Hematopoietic multipotent progenitor cell treated with erythropoietin and hydrocortisone succinate and interleukin-3 and kit ligand, for 17 days (in vitro differentiated cells): Measurements from ENCODE around the gene RAE1.
A peak's percentile ranks its signal among the peaks of the same experiment; 100 is the strongest.

Source experiments
- DNase-seq: peaks from one replicate; pipeline ENCODE4 v3.0.0-alpha.2; 2015; ENCODE audit warnings: low spot score

Gene RAE1

DNA sequence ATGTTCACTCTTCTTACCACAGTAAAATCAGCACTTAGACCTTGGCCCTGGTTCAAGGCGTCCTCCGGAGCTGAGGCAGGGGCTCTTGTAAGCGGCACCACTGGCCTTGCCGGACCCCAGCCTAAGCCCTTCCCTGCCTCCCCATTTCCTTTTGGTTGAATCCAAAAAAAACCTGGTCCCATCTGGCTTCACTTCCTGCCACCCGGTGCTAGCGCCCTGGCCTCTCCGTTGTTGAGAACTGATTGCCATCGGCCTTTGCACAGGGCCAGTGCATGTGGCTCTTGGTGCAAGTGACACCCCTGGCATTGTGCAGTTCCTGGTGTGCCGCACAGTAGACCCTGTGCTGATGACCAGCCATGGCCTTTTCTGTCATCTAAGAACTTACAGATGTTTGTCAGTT lies 21.1 kb downstream of the RAE1 start:
- DNase-seq: no peak

DNA sequence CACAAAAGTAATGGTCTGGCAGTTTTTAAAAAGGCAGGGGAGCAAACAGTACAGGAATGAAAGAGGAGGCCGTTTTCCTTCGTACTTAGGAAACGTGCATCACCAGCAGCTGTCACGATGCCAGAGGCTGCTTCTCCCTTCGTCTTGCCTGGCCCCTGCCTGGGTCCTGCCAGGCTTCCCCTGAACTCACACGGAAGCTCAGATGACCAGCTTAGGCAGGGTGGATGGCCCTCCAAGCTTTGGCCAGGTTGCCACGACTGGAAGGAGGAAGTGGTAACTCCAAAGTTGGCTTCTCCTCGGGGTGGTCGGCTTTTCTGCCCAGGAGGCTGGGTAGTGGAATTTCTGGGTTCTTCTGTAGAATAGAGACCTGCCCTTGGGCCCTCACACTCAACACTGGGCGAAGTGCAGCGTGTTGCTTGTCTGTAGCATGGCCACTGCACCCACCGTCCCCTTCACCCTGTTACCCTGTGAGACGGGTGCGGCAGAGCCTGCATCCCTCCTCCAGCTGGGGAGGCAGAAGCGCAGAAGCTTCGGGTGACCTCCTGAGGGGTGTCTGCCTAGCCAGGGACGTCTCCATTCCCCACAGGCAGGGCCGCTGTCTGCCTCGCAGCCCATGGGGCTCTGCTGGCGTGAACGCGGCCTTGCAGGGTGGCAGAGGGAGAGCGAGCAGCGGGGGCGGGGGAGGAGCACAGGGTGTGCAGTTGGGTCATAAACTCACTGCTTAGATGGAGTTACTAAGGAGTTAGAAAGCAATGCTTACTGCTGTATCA lies 21.7 kb downstream of the RAE1 start:
- no peak for DNase-seq

DNA sequence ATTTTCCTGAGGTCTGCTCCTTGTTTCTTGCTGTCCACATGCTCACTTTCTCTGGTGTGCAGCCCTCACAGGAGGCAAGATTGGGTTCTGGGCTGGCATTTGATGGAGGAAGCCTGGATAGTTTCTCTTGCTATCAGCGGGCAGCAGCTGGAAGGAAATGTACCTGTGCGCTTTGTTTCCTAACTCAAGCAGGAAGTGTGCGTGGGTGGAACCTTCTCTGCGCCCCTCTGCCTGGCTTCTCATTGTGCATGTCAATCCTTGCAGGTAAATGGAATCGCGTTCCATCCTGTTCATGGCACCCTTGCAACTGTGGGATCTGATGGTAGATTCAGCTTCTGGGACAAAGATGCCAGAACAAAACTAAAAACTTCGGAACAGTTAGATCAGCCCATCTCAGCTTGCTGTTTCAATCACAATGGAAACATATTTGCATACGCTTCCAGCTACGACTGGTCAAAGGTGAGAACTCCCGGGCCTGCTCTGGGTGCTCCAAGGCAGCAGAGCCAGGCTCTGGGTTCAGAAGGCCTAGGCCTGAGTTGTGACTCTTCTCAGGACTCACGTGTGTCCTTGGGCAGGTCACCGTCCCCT lies 23.4 kb downstream of the RAE1 start:
- no peak for DNase-seq

DNA sequence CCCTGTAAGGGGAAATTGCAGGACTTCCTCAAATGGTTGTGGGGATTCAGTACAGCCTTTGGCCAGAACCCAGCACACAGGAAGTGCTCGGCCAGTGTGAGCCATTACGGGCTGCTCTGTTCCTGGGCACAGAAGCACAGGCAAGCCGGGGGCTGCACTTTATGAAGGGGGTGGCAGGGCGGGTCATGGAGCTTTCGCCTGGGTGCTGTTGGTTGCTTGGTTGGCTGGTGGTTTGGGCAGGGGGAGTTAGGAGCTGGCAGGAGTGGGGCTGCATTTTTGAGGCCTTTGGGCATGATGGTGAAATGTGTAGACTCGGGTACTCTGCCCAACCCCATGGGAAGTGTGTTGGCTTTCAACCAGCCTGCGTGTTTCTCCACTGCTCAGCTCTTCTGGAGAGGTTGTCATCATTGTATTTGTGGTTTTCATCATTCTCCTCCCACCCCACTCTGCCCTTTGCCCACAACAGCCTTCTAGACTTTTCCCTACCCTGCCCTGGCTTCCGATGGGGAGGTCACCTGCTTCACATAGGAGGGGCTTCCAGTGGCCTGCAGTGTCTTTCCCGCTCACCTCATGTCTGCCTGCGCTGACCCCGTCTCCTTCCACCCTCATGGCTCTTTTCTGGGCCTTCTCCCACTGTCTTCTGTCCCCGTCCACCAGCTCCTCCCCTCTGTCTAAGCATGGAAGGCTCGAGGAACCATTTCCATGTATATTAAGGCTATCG lies 24.0 kb downstream of the RAE1 start:
- no peak for DNase-seq

DNA sequence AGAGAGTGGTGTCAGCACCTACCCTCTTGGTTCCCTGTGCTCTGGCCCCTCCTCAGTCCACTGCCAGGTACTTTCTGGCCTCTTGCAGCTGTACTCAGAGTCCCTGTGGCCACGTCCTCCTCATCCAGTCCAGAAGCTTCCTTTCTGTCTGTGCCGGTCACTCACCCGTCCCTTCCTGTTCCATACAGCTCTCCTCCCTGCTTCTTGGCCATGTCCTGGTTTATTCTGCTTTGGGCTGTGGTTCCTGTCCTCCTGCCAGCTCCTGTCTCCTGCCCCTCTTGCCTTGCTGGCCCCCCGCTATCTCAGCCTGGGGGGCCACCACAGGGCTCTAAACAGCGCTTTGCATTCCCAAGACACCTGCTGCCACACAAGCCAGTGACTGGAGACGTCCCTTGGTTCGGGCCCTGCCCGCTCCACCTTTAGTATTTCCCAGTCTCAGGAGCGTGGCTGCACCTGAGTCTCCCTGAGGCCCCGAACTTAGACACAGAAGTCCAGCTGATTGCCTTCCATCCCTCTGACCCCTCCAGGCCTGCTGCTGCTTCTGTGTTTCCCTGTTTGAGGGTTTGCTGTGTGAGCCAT lies 24.7 kb downstream of the RAE1 start:
- DNase-seq: no peak

DNA sequence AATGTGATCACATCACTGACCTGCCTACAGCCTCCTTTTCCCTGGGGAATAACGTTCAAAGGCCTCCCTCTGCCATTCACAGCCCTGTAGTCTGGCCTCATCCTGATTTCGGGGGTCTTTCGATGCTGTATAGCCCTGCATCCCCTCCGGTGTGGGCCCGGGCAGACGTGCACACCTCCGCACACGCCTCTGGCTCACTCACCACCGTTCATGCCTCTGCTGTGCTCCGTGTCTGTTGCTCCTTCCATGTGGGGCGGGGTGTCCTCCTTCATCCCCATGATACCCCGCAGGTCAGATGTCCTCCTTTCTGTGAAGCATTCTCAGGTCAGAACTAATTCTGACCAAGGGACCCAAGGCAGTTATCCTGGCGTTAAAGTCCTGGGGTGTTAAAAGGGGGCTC lies 26.3 kb downstream of the RAE1 start:
- DNase-seq: no peak

DNA sequence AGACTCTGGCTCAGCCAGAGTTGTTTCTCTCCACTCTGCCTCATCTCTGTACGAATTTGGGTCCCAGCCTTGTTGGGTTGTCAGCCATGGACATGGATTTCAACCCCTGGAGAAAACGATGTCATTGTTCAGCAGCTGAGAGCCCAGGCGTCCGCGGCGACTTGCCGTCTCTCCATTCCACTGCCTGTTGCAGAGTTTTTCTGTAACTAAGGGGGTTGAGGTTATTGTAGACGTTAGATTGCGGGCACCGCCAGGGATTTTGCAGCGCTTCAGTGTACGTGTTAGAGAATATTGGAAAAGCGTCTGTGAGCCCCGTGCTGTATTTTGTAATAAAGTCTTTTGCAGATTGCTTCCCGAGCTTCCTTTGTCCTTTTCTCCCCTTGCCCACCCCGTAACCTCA lies 27.1 kb downstream of the RAE1 start:
- DNase-seq: no peak

DNA sequence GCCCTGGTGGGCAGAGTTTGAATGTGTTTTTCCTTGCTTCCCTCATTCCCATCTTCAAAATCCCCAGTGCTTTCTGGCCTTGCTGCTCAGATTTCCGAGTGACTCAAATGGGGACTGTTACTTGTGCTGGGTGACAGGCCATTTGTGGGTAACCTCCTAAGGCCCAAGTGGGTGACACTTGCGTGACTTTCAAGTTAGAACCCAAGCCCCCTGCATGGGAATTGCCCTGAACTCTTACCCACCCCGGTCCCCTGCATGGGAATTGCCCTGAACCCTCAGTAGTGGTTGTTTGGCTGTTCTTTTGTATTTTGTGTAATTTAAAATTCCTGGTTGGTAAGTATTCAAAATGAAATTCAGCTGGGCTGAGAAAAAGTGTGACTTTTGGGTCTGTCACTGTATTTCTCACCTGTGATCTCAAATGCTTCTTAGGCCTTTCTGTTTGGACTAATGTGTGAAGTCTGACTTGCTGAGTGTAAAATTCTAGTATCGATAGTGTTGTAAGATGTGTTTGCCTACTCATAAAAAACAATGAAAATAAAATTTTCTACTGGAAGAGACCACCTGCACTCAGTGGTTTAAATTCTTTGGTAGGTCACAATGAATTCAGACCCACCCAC lies 27.7 kb downstream of the RAE1 start:
- DNase-seq: no peak

DNA sequence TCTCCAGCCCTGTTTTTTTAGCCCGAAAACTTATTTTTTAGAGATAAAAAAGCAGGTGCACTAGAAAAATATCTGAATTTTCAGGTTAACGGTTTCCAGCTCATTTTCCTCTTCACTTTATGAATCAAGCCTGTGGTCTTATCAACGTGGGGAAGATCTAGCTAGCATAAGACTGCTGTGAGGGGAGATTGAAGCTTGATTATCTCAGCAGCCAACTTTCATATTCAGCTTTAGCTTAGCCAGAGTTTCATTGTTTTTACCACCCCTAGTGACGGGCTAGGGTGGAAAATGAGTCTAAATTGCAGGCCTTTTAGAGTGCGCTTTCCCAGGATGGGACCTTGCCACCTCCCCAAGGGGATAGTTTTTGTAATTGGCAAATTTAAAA lies 28.2 kb downstream of the RAE1 start:
- no peak for DNase-seq

DNA sequence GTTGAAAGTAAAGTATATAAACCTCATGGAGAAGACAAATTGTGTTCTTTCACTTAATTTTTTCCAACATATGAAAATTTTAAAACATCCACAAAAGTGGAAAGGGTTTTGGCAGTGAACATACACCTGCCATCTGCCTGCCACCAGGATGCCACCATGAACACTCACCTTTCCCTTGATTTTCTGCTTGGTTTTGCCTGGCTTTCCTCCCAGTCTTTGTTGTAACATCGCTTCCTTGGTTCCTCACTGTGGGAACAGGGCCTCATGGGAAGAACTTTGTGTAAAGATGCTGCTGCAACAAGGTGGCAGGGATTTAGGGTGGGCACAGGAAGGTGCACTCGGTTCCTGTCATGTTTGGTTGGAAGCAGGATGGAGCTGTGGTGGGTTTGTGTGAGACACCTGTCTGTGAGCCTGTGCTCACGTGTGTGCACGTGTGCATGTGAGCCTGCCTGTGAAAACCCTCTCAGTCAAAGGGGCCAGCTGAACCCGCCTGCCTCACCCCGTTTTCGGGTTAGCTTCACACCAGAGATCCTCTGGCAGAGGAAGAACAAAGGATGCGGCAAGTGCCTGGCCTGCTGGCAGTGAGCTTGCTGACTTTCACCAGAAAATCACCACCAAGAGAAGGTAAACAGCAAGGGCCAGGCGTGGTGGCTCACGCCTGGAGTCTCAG lies 29.2 kb downstream of the RAE1 start:
- DNase-seq: no peak

DNA sequence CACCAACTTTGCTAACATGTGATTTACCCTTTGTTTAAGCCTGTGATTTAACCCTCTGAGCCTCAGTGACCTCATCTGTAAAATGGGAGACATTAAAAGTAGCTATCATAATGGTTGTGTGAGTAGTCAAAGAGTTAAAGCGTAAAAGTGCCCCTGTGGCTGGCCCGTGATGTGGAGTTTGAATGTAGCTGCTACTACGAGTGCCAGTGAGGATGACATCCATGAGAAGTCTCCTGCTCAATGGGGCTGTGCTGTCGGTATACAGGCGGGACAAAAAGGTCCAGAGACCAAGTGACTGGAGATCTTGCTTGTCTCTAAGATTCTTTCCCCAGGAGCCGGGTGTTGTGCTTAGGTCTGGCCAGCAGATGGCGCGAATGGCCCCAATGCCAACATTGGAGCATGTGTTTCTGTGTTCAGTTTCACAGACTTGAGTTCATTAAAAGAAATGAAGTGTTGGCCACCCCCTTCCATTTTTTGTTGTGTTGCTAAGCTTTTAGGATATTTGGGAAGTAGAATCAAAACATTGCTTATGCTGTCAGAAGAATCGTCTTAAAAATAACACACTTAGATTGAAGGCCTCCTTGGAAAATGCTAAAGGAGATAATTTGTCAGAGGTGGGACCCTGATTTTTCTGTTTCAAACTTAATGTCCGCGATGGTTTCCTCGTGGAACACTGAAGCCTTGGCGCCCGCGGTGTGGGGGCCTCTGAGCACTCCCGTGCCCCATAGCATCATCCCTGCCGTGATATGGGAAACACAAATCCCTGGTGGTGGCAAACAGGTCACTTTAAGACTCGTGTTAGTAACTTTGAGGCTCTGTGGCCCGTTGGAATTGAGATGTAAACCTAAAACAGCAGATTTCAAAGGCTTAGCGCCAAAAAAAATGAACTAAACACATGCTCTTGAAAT lies 30.8 kb downstream of the RAE1 start:
- peak; percentile 92 for DNase-seq

DNA sequence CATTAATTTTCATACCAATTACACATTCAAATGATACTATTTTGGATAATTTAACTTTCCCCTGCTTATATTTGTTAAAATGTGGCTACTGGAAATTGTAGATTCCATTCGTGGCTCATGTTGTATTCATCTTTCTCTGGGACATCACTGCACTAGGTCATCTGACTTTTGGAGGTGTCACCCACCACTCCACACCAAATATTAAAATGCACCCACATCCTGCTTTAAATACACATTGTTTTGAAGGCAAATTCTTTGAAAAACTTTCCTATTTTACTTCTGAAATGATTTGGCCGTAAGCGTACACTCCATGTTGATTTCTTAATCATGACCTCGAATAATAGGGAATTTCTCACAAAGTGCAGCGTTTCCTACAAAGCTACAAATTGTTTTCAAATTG lies 31.5 kb downstream of the RAE1 start:
- no peak for DNase-seq

DNA sequence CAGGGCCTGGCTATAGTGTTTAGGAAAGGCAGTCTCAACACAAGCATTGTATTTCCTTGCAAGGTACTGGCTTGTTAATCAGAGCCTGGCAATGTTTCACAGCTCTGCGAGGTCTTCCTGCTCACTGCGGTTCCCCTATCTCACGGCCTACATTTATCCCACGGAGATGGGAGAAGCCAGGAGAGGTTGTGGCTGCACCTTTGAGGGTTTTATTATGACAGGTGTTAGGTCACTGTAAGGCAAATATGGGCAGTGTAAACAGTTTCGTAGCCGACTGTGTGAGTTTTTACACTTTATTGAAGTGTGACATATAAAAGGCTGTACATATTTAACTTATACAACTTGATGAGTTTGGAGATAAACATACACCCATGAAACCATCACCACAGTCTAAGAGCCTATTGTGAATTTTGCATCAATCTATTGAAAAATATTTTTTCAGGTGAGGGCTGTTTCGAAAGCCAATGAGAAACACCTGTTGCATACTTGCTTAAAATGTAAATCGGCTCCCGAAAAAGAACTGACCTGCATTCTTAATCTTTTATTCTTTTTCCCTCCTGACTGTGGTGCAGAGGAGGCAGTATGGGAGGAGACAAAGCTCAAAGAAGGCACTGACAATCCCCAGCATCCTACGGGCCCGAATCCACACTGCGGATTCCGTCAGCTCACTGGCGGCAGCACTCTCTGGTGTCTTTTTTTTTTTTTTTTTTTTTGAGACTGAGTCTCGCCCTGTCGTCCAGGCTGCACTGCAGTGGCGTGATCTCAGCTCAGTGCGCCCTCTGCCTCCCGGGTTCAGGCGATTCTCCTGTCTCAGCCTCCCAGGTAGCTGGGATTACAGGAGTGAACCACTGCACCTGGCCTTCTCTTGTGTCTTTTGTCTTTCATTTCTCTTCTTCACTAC lies 32.6 kb downstream of the RAE1 start:
- DNase-seq: no peak

DNA sequence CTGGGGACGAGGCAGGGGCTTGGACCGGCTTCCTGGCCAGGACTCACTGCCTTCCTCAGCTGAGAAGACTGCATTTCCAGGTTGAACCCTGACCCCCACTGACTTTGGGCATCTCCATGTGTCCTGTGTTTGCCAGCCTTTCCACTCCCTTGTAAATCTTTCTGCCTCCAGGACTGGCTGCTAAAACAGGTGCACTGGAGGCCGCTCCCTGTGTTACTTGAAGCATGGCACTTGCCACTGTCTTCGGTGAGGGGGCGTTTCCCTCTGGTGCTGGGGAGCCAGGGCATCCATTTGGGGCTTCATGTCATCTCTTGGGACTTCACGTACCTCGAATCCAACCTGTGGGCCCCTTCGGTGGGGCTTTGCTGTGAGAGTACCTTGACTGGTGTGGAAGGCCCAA lies 33.4 kb downstream of the RAE1 start:
- no peak for DNase-seq

DNA sequence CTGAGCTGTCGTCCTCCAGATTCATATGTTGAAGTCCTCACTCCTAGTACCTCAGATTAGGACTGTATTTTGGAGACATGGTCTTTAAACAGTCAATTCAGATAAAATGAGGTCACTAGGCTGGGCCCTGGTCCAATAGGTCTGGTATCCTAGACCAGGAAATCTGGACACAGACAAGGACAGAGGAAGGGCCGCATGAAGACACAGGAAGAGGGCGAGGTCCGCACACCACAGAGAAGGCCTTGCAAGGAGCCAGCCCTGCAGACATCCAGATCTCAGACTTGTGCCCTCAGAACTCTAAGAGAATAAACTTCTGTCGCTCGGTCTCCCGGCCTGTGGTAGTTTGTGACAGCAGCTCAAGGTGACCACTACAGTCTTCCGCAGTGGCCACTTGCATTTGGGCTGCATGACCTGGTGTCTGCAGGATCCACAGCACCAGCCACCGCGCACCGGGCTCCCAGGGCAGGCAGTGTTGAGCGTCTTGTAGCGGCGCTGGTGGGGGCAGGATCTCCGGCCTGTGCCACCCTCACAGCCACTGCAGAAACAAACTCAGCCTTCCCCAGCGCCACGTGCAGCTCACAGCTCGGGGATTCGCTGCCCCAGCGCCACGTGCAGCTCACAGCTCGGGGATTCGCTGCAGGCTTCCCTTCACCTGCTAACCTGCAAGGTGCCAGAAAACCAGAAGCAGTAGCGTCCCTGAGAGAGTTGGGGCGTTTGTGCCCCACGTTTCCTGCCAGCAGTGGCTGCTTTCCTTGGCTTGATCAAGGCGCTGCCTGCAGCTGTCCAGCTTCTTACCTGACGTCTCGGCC lies 34.1 kb downstream of the RAE1 start:
- no peak for DNase-seq

DNA sequence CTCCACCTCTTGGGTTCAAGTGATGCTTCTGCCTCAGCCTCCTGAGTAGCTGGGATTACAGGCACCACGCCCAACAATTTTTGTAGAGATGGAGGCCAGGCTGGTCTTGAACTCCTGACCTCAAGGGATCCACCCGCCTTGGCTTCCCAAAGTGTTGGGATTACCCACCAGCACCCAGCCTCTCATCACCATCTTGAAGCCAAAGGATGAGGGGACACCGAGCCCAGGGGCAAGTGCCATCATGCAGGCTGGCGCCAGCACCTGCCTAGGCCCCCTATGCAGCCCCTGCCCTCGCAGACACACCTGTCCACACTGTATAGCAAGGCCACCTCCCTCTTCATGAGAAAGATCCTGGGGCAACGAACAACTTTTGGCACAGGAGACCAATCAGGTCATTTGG lies 34.9 kb downstream of the RAE1 start:
- no peak for DNase-seq

DNA sequence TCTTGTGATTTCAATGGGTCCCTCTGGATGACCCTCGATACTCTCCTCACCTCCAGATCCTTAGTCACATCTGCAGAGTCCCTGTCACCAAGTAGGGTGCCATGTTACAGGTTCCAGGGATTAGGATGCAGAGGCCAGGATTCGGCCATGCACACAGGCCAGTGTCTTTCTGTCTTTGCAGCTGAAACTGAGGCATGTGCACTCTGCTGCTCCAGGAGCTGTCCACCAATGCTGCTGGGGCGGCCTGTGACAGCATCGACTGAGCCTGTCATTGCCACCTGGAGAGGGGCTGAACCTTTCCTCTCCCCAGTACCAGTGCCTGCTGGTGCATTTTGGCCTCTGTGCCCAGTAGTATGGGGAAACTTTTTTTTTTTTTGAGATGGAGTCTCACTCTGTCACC lies 35.7 kb downstream of the RAE1 start:
- DNase-seq: no peak

DNA sequence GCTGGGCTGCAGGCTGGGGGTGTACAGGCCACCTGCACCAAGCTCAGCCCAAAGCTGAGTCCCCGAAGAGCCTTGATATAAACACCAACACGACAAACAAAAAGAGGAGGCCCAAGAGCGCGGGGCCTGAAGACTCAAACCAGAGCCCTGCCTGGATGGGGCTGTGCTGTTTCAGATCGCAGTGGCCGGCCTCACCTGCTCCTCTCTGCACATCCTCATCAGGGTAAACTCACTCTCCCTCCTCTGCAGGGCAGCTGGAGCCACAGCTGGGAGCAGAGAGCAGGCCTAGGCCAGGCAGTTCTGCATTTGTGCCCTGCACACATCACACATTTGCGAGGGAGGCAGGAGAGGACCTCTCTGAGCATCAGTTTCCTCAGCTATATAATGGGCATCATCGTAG lies 36.4 kb downstream of the RAE1 start:
- no peak for DNase-seq

DNA sequence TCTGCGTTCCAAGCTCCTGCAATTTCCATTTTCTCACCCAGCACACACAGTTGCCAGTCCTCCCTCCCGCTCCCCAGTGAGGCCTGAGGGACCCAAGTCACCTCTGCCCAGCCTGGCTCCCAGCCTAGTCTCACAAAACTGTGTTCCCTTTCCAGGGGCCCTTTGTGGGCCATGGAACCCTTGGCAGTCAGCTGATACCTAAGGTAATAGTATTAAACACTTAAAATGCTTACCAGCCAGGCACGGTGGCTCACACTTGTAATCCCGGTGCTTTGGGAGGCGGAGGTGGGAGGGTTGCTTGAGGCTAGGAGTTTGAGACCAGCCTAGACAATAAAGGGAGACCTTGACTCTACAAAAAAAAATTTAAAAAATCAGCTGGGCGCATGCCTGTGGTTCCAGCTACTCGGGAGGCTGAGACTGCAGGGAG lies 36.9 kb downstream of the RAE1 start:
- DNase-seq: no peak
